Trophoblast cell (in vitro differentiated cells and primary cell): ENCODE data around the gene PHGDH.
"Not testable (repeated sequence)": the region's sequence is repeated elsewhere in the genome, so short reads cannot be mapped to it uniquely, and the experiment has no call there.

Source experiments
- DNase-seq, 2 donors: peaks; one replicate each; pipeline ENCODE4 v3.0.0-alpha.2; 2016
- H2AFZ ChIP-seq: 2 replicates; pipeline ENCODE4 v1.6.1; 2013; ENCODE audit warnings: low read length, moderate library complexity, mild to moderate bottlenecking; ENCODE audit not compliant: insufficient read depth, poor library complexity
- H2AK5ac ChIP-seq: 2 replicates; pipeline ENCODE4 v1.6.1; 2013; ENCODE audit warnings: mild to moderate bottlenecking, low read length
- H2BK120ac ChIP-seq: 2 replicates; pipeline ENCODE4 v1.6.1; 2013; ENCODE audit warnings: low read length, mild to moderate bottlenecking, moderate library complexity; ENCODE audit not compliant: insufficient read depth, poor library complexity
- H2BK12ac ChIP-seq: 2 replicates; pipeline ENCODE4 v1.6.1; 2013; ENCODE audit warnings: mild to moderate bottlenecking, low read length, moderate library complexity
- H2BK5ac ChIP-seq: 2 replicates; pipeline ENCODE4 v1.6.1; 2013; ENCODE audit warnings: low read length, low read depth, moderate library complexity, mild to moderate bottlenecking; ENCODE audit not compliant: poor library complexity
- H3K14ac ChIP-seq: 2 replicates; pipeline ENCODE4 v1.6.1; 2013; ENCODE audit warnings: mild to moderate bottlenecking, low read length
- H3K18ac ChIP-seq: 2 replicates; pipeline ENCODE4 v1.6.1; 2013; ENCODE audit warnings: mild to moderate bottlenecking, low read length
- H3K23ac ChIP-seq: 2 replicates; pipeline ENCODE4 v1.6.1; 2013; ENCODE audit warnings: low read length
- H3K27ac ChIP-seq: 2 replicates; pipeline ENCODE4 v1.5.1; 2013; ENCODE audit warnings: low read depth, mild to moderate bottlenecking, inconsistent platforms, low read length, moderate library complexity
- H3K27me3 ChIP-seq: 2 replicates; pipeline ENCODE4 v1.6.1; 2013; ENCODE audit warnings: inconsistent platforms, mild to moderate bottlenecking, low read length, moderate library complexity; ENCODE audit not compliant: insufficient read depth
- H3K36me3 ChIP-seq, 2 experiments: 1 replicate in 1 of 2; 2 replicates in 1 of 2; pipeline ENCODE4 v1.6.1; 2013; ENCODE audit warnings: low read length in 2 of 2, mild to moderate bottlenecking in 2 of 2, moderate library complexity in 1 of 2; ENCODE audit not compliant: insufficient read depth in 2 of 2, control insufficient read depth in 1 of 2
- H3K4ac ChIP-seq: 2 replicates; pipeline ENCODE4 v1.6.1; 2013; ENCODE audit warnings: low read depth, mild to moderate bottlenecking, low read length, moderate library complexity
- H3K4me1 ChIP-seq, 2 experiments: 1 replicate in 1 of 2; 2 replicates in 1 of 2; pipeline ENCODE4 v1.6.1; 2013; ENCODE audit warnings: low read length in 2 of 2, mild to moderate bottlenecking in 2 of 2, moderate library complexity in 1 of 2; ENCODE audit not compliant: insufficient read depth in 2 of 2, control insufficient read depth in 1 of 2
- H3K4me2 ChIP-seq: 2 replicates; pipeline ENCODE4 v1.6.1; 2013; ENCODE audit warnings: inconsistent platforms, mild to moderate bottlenecking, low read length, moderate library complexity
- H3K4me3 ChIP-seq: 2 replicates; pipeline ENCODE4 v1.5.1; 2013; ENCODE audit warnings: mild to moderate bottlenecking, low read depth, low read length, inconsistent platforms
- H3K79me1 ChIP-seq: one replicate; pipeline ENCODE4 v1.6.1; 2013; ENCODE audit warnings: low read length
- H3K79me2 ChIP-seq: 2 replicates; pipeline ENCODE4 v1.6.1; 2013; ENCODE audit warnings: low read length, mild to moderate bottlenecking; ENCODE audit not compliant: control insufficient read depth, insufficient read depth, poor library complexity
- H3K9ac ChIP-seq: 2 replicates; pipeline ENCODE4 v1.6.1; 2013; ENCODE audit warnings: mild to moderate bottlenecking, low read length
- H3K9me3 ChIP-seq: 2 replicates; pipeline ENCODE4 v1.6.1; 2013; ENCODE audit warnings: low read depth, mild to moderate bottlenecking, control low read depth, inconsistent platforms, low read length; ENCODE audit not compliant: insufficient read depth
- H4K12ac ChIP-seq: 2 replicates; pipeline ENCODE4 v1.6.1; 2013; ENCODE audit warnings: low read depth, mild to moderate bottlenecking, low read length, moderate library complexity
- H4K8ac ChIP-seq: 2 replicates; pipeline ENCODE4 v1.6.1; 2013; ENCODE audit warnings: low read depth, mild to moderate bottlenecking, low read length, moderate library complexity
- H4K91ac ChIP-seq: one replicate; pipeline ENCODE4 v1.6.1; 2013; ENCODE audit warnings: low read depth, mild to moderate bottlenecking, low read length, moderate library complexity
- WGBS: extraction: QIAGEN DNeasy Blood & Tissue Kit; methylation state at CpG from one replicate; pipeline ENCODE4 v1.1.7; 2013; ENCODE audit warnings: missing lambda C conversion rate; ENCODE audit not compliant: insufficient read length, insufficient coverage; ENCODE audit errors: extremely low coverage; 5-methylcytosine and 5-hydroxymethylcytosine counted together

PHGDH gene

GRCh38 chr1:119696863-119697262 is 14.9 kb upstream of the PHGDH start:
- H3K9me3 ChIP-seq, H3K4me3 ChIP-seq, H3K36me3 ChIP-seq, H3K9ac ChIP-seq, H3K23ac ChIP-seq, H3K27me3 ChIP-seq, H4K12ac ChIP-seq, H3K4me2 ChIP-seq, H3K79me2 ChIP-seq: not testable (repeated sequence)
- H3K79me1 ChIP-seq = peaks cover 10% of the 10 kb centered on the region
- peak overlapping the region; percentile 87 for H2BK5ac ChIP-seq
- peak overlapping the region; percentile 17 for H2AFZ ChIP-seq
- peak overlapping the region; percentile 75 for H3K18ac ChIP-seq
- H4K91ac ChIP-seq = peak overlapping the region; percentile 88
- H2BK12ac ChIP-seq = peak overlapping the region; percentile 42
- H3K4ac ChIP-seq = peak overlapping the region; percentile 3
- H2BK120ac ChIP-seq = peak overlapping the region; percentile 85
- WGBS = no CpG with 5 or more reads among the region's 4 CpGs
- peak overlapping the region; percentile 3 for H2AK5ac ChIP-seq
- H3K4me1 ChIP-seq = peaks cover 9 to 11% of the 10 kb centered on the region in 2 experiments
- peak in 1 of 2 donors; percentile 23 for DNase-seq
- H4K8ac ChIP-seq = peak overlapping the region; percentile 74
- peak overlapping the region; percentile 68 for H3K14ac ChIP-seq
- peak overlapping the region; percentile 48 for H3K27ac ChIP-seq

- no CpG with 5 or more reads among the region's 3 CpGs for WGBS
- H4K91ac ChIP-seq = peak overlapping the region; percentile 62
These were observed 14.1 kb upstream of the PHGDH start for GRCh38 chr1:119697598-119697997.

GRCh38 chr1:119700326-119700725 is 11.4 kb upstream of the PHGDH start:
- no peak overlapping the region for H4K91ac ChIP-seq
- no peak overlapping the region for H4K12ac ChIP-seq
- no peak overlapping the region for H3K4me2 ChIP-seq
- H3K14ac ChIP-seq = no peak overlapping the region
- H3K79me2 ChIP-seq = peaks cover 2% of the 10 kb centered on the region
- H3K27ac ChIP-seq = no peak overlapping the region
- H2BK12ac ChIP-seq = no peak overlapping the region
- no peak overlapping the region for H3K18ac ChIP-seq
- H4K8ac ChIP-seq = no peak overlapping the region
- H3K4me1 ChIP-seq = peaks cover 9 to 16% of the 10 kb centered on the region in 2 experiments
- H3K4me3 ChIP-seq = no peak overlapping the region
- peaks cover 8% of the 10 kb centered on the region for H3K9me3 ChIP-seq
- WGBS = no CpG with 5 or more reads among the region's 2 CpGs
- no peak overlapping the region for H3K9ac ChIP-seq
- H3K36me3 ChIP-seq = peaks cover 2 to 5% of the 10 kb centered on the region in 2 experiments
- H3K23ac ChIP-seq = no peak overlapping the region
- H2AK5ac ChIP-seq = no peak overlapping the region
- no peak overlapping the region for H2BK5ac ChIP-seq
- H2BK120ac ChIP-seq = no peak overlapping the region
- no peaks in the 10 kb centered on the region for H3K27me3 ChIP-seq
- H3K4ac ChIP-seq = no peak overlapping the region
- DNase-seq = peak; percentile 31 to 77
- peaks cover 10% of the 10 kb centered on the region for H3K79me1 ChIP-seq
- H2AFZ ChIP-seq = no peak overlapping the region

More at GRCh38 chr1:119697598-119697997, 14.1 kb upstream of the PHGDH start:
- no peak overlapping the region for H4K12ac ChIP-seq
- no peaks in the 10 kb centered on the region for H3K27me3 ChIP-seq
- peak overlapping the region; percentile 28 for H4K8ac ChIP-seq
- H3K36me3 ChIP-seq = peaks cover 2 to 5% of the 10 kb centered on the region in 2 experiments
- H2BK12ac ChIP-seq = peak overlapping the region; percentile 64
- DNase-seq = no peak
- no peak overlapping the region for H3K9ac ChIP-seq
- H3K79me1 ChIP-seq = peaks cover 10% of the 10 kb centered on the region
- no peak overlapping the region for H3K14ac ChIP-seq
- peaks cover 8% of the 10 kb centered on the region for H3K9me3 ChIP-seq
- no peak overlapping the region for H3K18ac ChIP-seq
- H3K23ac ChIP-seq = no peak overlapping the region
- no peak overlapping the region for H3K4me3 ChIP-seq
- H3K4ac ChIP-seq = no peak overlapping the region
- H2AK5ac ChIP-seq = no peak overlapping the region
- H3K79me2 ChIP-seq = peaks cover 2% of the 10 kb centered on the region
- peak overlapping the region; percentile 63 for H2BK5ac ChIP-seq
- no peak overlapping the region for H2AFZ ChIP-seq
- H3K4me2 ChIP-seq = no peak overlapping the region
- H3K4me1 ChIP-seq = peaks cover 9 to 11% of the 10 kb centered on the region in 2 experiments
- peak overlapping the region; percentile 80 for H2BK120ac ChIP-seq
- H3K27ac ChIP-seq = peak overlapping the region; percentile 81

- Histone ChIP-seq H2AK5ac (no peak overlapping the region), H2BK120ac (no peak overlapping the region), H3K18ac (no peak overlapping the region), H3K4me3 (no peak overlapping the region), H3K79me2 (peaks cover 2% of the 10 kb centered on the region), H3K4me1 (peaks cover 9 to 16% of the 10 kb centered on the region in 2 experiments), H4K8ac (no peak overlapping the region), H3K4me2 (no peak overlapping the region), H2BK12ac (no peak overlapping the region), H3K14ac (no peak overlapping the region), H3K79me1 (peaks cover 9% of the 10 kb centered on the region), H4K12ac (no peak overlapping the region), H3K9ac (no peak overlapping the region), H3K27ac (no peak overlapping the region), H4K91ac (no peak overlapping the region), H2AFZ (no peak overlapping the region), H3K36me3 (peaks cover 2 to 5% of the 10 kb centered on the region in 2 experiments), H2BK5ac (no peak overlapping the region), H3K4ac (no peak overlapping the region), H3K23ac (no peak overlapping the region), H3K9me3 (peaks cover 8% of the 10 kb centered on the region), H3K27me3 (no peaks in the 10 kb centered on the region)
- DNase-seq = no peak
These were observed 10.1 kb upstream of the PHGDH start for GRCh38 chr1:119701659-119702058.
